Measurements from ENCODE around the gene MGME1. TPM values are rescaled to one million over a fixed set of nuclear protein-coding genes. Genes with fewer than 3 reads are reported as not detected.

MGME1 gene
- total RNA-seq, 1 experiment from 2014 or later: 56.0 TPM

- TF ChIP-seq PRDM15 (CRISPR knock-in tag; IDR thresholded peaks at IDR 0.05) (no peak), ZNF532 (CRISPR knock-in tag; IDR thresholded peaks at IDR 0.05; ENCODE audit: borderline replicate concordance) (no peak), ZBTB21 (CRISPR knock-in tag; IDR thresholded peaks at IDR 0.05; ENCODE audit: borderline replicate concordance) (no peak), ARID4B (CRISPR knock-in tag; IDR thresholded peaks at IDR 0.05; ENCODE audit: borderline replicate concordance) (no peak)
Measured at GRCh38 chr20:17931513-17931912, 37.3 kb upstream of the MGME1 start (continued).

- ATAC-seq (no peak), DNase-seq (ENCODE audit: low spot score) (no peak)
- Mint-ChIP-seq H3K4me3 (no peak overlapping the region), H3K27ac (no peak overlapping the region), H3K9me3 (peaks cover 9% of the 10 kb centered on the region), H3K4me1 (peaks cover 40% of the 10 kb centered on the region), H3K36me3 (peaks cover 3% of the 10 kb centered on the region; the same call in 1 of the 2 replicates), H3K27me3 (ENCODE audit: low read depth) (peaks cover 7% of the 10 kb centered on the region)
- TF ChIP-seq ETV6 (CRISPR knock-in tag; IDR thresholded peaks at IDR 0.05) (no peak), SOX15 (CRISPR knock-in tag; IDR thresholded peaks at IDR 0.05) (no peak), FOXK1 (CRISPR knock-in tag; IDR thresholded peaks at IDR 0.05) (no peak), MYBL2 (CRISPR knock-in tag; IDR thresholded peaks at IDR 0.05) (no peak), ZNF671 (CRISPR knock-in tag; IDR thresholded peaks at IDR 0.05) (no peak), CREM (CRISPR knock-in tag; IDR thresholded peaks at IDR 0.05) (no peak), JAZF1 (CRISPR knock-in tag; IDR thresholded peaks at IDR 0.05) (no peak), GABPB1 (CRISPR knock-in tag; IDR thresholded peaks at IDR 0.05) (no peak), E2F5 (CRISPR knock-in tag; IDR thresholded peaks at IDR 0.05) (no peak), EMX1 (CRISPR knock-in tag; IDR thresholded peaks at IDR 0.05) (no peak), ZNF416 (CRISPR knock-in tag; IDR thresholded peaks at IDR 0.05) (no peak), RELA (CRISPR knock-in tag; IDR thresholded peaks at IDR 0.05; ENCODE audit: borderline replicate concordance) (no peak)
- POLR2A ChIA-PET: interaction anchor here (0.6 kb wide), 1 partner anchor 60 kb away, joined by 5 read pairs; no protein-coding TSS in a partner anchor
- CTCF ChIA-PET: interaction anchor here (0.7 to 2.3 kb wide), 2 partner anchors 35 to 250 kb away, joined by 3 to 14 read pairs; partner anchors contain the start of gene RRBP1
Measured at GRCh38 chr20:17932396-17932795, 36.4 kb upstream of the MGME1 start.
